OCI-LY3 (cell line): ENCODE results near the gene LHPP.
"Not testable (repeated sequence)": the region's sequence is repeated elsewhere in the genome, so short reads cannot be mapped to it uniquely, and the experiment has no call there.

Experiments used
- CTCF ChIP-seq: fragments of 200-600, 300-600 bp; sonication (generic); IDR thresholded peaks from 2 replicates; pipeline ENCODE4 v1.5.1; 2014; ENCODE audit warnings: antibody characterized with exemption, low read length, low read depth
- EZH2phosphoT487 ChIP-seq: fragments of 200-600 bp; shearing (Covaris generic); IDR thresholded peaks from 2 replicates; pipeline ENCODE4 v1.6.1; 2018; ENCODE audit warnings: antibody characterized with exemption, mixed run types, low read depth

- not testable (repeated sequence) for TF ChIP-seq CTCF, EZH2phosphoT487
These were observed 19.9 kb upstream of the LHPP start for GRCh38 chr10:124441694-124442093.
